Smooth muscle cell (in vitro differentiated cells): ENCODE results near the gene MAGI1. TPM values are rescaled to one million over a fixed set of nuclear protein-coding genes. Genes with fewer than 3 reads are reported as not detected.

ENCODE experiments used
- DNase-seq: peaks from one replicate; lab custom pipeline; 2025; ENCODE audit not compliant: unreplicated experiment; lab: John Stamatoyannopoulos, UW
- H2AFZ ChIP-seq: fragments of 200-600 bp; sonication (generic); 2 replicates; pipeline ENCODE4 v1.6.0; 2016; ENCODE audit warnings: antibody characterized with exemption, low read depth, mild to moderate bottlenecking
- H3F3A ChIP-seq: fragments of 200-600 bp; sonication (generic); 2 replicates; pipeline ENCODE4 v1.6.0; 2017; ENCODE audit warnings: antibody characterized with exemption, low read depth
- H3K27ac ChIP-seq: fragments of 200-600 bp; sonication (generic); 2 replicates; pipeline ENCODE4 v1.5.1; 2016; ENCODE audit warnings: low read depth, mild to moderate bottlenecking
- H3K27me3 ChIP-seq: fragments of 200-600 bp; sonication (generic); 2 replicates; pipeline ENCODE4 v1.6.1; 2016; ENCODE audit warnings: low read depth, mild to moderate bottlenecking
- H3K36me3 ChIP-seq: fragments of 200-600 bp; sonication (generic); 2 replicates; pipeline ENCODE4 v1.5.1; 2016; ENCODE audit warnings: low read depth
- H3K4me1 ChIP-seq: fragments of 200-600 bp; sonication (generic); 2 replicates; pipeline ENCODE4 v1.5.1; 2016; ENCODE audit warnings: low read depth
- H3K4me2 ChIP-seq: fragments of 200-600 bp; sonication (generic); 2 replicates; pipeline ENCODE4 v1.6.0; 2016; ENCODE audit warnings: mild to moderate bottlenecking
- H3K4me3 ChIP-seq: fragments of 200-600 bp; sonication (generic); 2 replicates; pipeline ENCODE4 v1.5.1; 2016; ENCODE audit warnings: mild to moderate bottlenecking
- H3K79me2 ChIP-seq: fragments of 200-600 bp; sonication (generic); 2 replicates; pipeline ENCODE4 v1.6.0; 2016; ENCODE audit warnings: low read depth, mild to moderate bottlenecking
- H3K9ac ChIP-seq: fragments of 200-600 bp; sonication (generic); 2 replicates; pipeline ENCODE4 v1.6.0; 2016; ENCODE audit warnings: low read depth
- H3K9me3 ChIP-seq: fragments of 200-600 bp; sonication (generic); replicated peaks from 2 replicates; pipeline ENCODE4 v1.5.1; 2016; ENCODE audit warnings: low read depth
- H4K20me1 ChIP-seq: fragments of 200-600 bp; sonication (generic); 2 replicates; pipeline ENCODE4 v1.6.0; 2016; ENCODE audit warnings: low read depth
- CTCF ChIP-seq: fragments of 200-600 bp; sonication (generic); IDR thresholded peaks from 2 replicates; pipeline ENCODE4 v1.5.1; 2017; ENCODE audit warnings: borderline replicate concordance, mild to moderate bottlenecking, antibody characterized with exemption; ENCODE audit not compliant: insufficient read depth, poor library complexity, severe bottlenecking
- WGBS: methylation state at CpG from one replicate; pipeline ENCODE4 v1.1.7; 2016; ENCODE audit warnings: low lambda C conversion rate; 5-methylcytosine and 5-hydroxymethylcytosine counted together
- polyA plus RNA-seq: library from polyadenylated mRNA; unstranded; fragments of >200 nt; fragmentation: Nextera tagmentation; extraction: Ambion mirVana; gene quantifications from 2 replicates; pipeline ENCODE4 v1.2.1, GENCODE V29; 2016
- total RNA-seq: library from RNA; depleted of rRNA; stranded (reverse); fragments of >200 nt; gene quantifications from 2 replicates; pipeline ENCODE4 v1.2.3, GENCODE V29; 2014

MAGI1 gene
- total and polyA plus RNA-seq, 2 experiments from 2014 or later, result 9.9 to 23.3 TPM

- WGBS, result 93% methylated on average over 1 of the region's 1 CpG
- Histone ChIP-seq H3K4me2 (no peak overlapping the region), H2AFZ (no peak overlapping the region), H4K20me1 (peaks cover 92% of the 10 kb centered on the region), H3K79me2 (no peaks in the 10 kb centered on the region), H3K4me1 (peaks cover 11% of the 10 kb centered on the region), H3K4me3 (no peak overlapping the region), H3K27me3 (no peaks in the 10 kb centered on the region), H3K36me3 (no peaks in the 10 kb centered on the region), H3K9ac (no peak overlapping the region), H3F3A (no peaks in the 10 kb centered on the region), H3K27ac (no peak overlapping the region), H3K9me3 (no peaks in the 10 kb centered on the region)
- no peak for TF ChIP-seq CTCF
- DNase-seq, result no peak
Observed at GRCh38 chr3:65538101-65538500, 500.6 kb downstream of the MAGI1 start.

- peaks cover 92% of the 10 kb centered on the region for H4K20me1 ChIP-seq
- H3F3A ChIP-seq, result no peaks in the 10 kb centered on the region
- H3K4me2 ChIP-seq, result no peak overlapping the region
- H2AFZ ChIP-seq, result no peak overlapping the region
- TF ChIP-seq CTCF, result no peak
- H3K9me3 ChIP-seq, result no peaks in the 10 kb centered on the region
- H3K27ac ChIP-seq, result no peak overlapping the region
- no peak overlapping the region for H3K9ac ChIP-seq
- no peak for DNase-seq
- H3K79me2 ChIP-seq, result no peaks in the 10 kb centered on the region
- no peak overlapping the region for H3K4me3 ChIP-seq
- H3K27me3 ChIP-seq, result no peaks in the 10 kb centered on the region
- WGBS, result 85% methylated on average over 3 of the region's 3 CpGs
- H3K36me3 ChIP-seq, result no peaks in the 10 kb centered on the region
- H3K4me1 ChIP-seq, result peaks cover 11% of the 10 kb centered on the region
Observed at GRCh38 chr3:65537109-65537508, 501.6 kb downstream of the MAGI1 start.

GRCh38 chr3:65535260-65535659 lies 503.5 kb downstream of the MAGI1 start:
- Histone ChIP-seq H3F3A (no peaks in the 10 kb centered on the region), H3K9ac (no peak overlapping the region), H3K4me3 (no peak overlapping the region), H3K9me3 (no peaks in the 10 kb centered on the region), H3K4me2 (no peak overlapping the region), H3K79me2 (no peaks in the 10 kb centered on the region), H3K27me3 (no peaks in the 10 kb centered on the region), H2AFZ (no peak overlapping the region), H4K20me1 (peaks cover 79% of the 10 kb centered on the region), H3K27ac (no peak overlapping the region), H3K36me3 (no peaks in the 10 kb centered on the region), H3K4me1 (no peaks in the 10 kb centered on the region)
- no peak for DNase-seq
- TF ChIP-seq CTCF, result no peak
- WGBS, result 89% methylated on average over 2 of the region's 2 CpGs

- no peaks in the 10 kb centered on the region for H3K36me3 ChIP-seq
- no peak overlapping the region for H3K4me2 ChIP-seq
- WGBS, result 91% methylated on average over 3 of the region's 3 CpGs
- DNase-seq, result no peak
- no peak overlapping the region for H2AFZ ChIP-seq
- H3F3A ChIP-seq, result no peaks in the 10 kb centered on the region
- H3K27me3 ChIP-seq, result no peaks in the 10 kb centered on the region
- H4K20me1 ChIP-seq, result peaks cover 79% of the 10 kb centered on the region
- no peak overlapping the region for H3K9ac ChIP-seq
- H3K27ac ChIP-seq, result no peak overlapping the region
- H3K9me3 ChIP-seq, result no peaks in the 10 kb centered on the region
- H3K4me1 ChIP-seq, result no peaks in the 10 kb centered on the region
- no peak for TF ChIP-seq CTCF
- no peaks in the 10 kb centered on the region for H3K79me2 ChIP-seq
- no peak overlapping the region for H3K4me3 ChIP-seq
Observed at GRCh38 chr3:65534805-65535204, 503.9 kb downstream of the MAGI1 start.
